Lung microvascular endothelial cell (primary cell): ENCODE results near the gene ZNF668. TPM values are rescaled to one million over a fixed set of nuclear protein-coding genes. Genes with fewer than 3 reads are reported as not detected.
"Not testable (repeated sequence)": the region's sequence is repeated elsewhere in the genome, so short reads cannot be mapped to it uniquely, and the experiment has no call there.

Experiments
- DNase-seq, 2 donors: peaks; one replicate each; pipeline versions ENCODE4 v3.0.0 to v3.0.0-alpha.2; 2010; ENCODE audit warnings: low read depth in 2 of 2
- total RNA-seq: library from RNA; depleted of rRNA; stranded (reverse); fragments of >200 nt; gene quantifications from 2 replicates; pipeline ENCODE4 v1.2.1, GENCODE V29; 2014

ZNF668 gene
- total RNA-seq, 1 donor from 2014 or later = 6.0 TPM

GRCh38 chr16:31013292-31013691, 60.7 kb downstream of the ZNF668 start:
- DNase-seq = not testable (repeated sequence)

DNA sequence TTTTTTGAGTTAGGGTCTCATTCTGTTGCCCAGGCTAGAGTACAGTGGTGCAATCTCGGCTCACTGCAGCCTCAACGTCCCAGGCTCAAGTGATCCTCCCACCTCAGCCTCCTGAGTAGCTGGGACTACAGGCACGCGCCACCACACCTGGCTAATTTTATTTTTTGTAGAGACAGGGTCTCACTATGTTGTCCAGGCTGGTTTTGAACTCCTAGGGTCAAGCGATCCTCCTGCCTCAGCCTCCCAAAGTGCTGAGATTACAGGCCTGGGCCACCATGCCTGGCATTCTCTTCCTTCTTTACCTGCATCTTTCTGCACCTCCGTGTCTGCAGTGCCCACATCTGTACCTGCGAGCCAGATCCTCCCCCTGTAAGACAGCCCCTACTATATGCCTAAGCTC, 62.2 kb downstream of the ZNF668 start:
- DNase-seq = not testable (repeated sequence)

Other genes starting within 250 kb of the ZNF668 start
- gene BCL7C, start 180.2 kb downstream of the ZNF668 start, total RNA-seq = 39.7 and 72.0 TPM in 2 replicates
- gene CTF1, start 177.6 kb downstream of the ZNF668 start, total RNA-seq = 0.22 and 0.40 TPM in 2 replicates
- gene FBXL19, start 150.7 kb downstream of the ZNF668 start, total RNA-seq = 14.3 and 15.7 TPM in 2 replicates
- gene ORAI3, start 125.2 kb downstream of the ZNF668 start, total RNA-seq = 22.9 and 24.8 TPM in 2 replicates
- 1.7 and 2.2 TPM in 2 replicates for gene SETD1A, start 116.5 kb downstream of the ZNF668 start, total RNA-seq
- 13.3 and 26.0 TPM in 2 replicates for gene HSD3B7, start 89.0 kb downstream of the ZNF668 start, total RNA-seq
- under 0.01 and 0.40 TPM in 2 replicates for gene STX1B, start 63.6 kb downstream of the ZNF668 start, total RNA-seq
- gene STX4, start 40.7 kb downstream of the ZNF668 start, total RNA-seq = 17.7 and 27.0 TPM in 2 replicates
- 7.0 and 12.7 TPM in 2 replicates for gene ZNF646, start 182 bp upstream of the ZNF668 start, total RNA-seq
- gene PRSS53, start 14.7 kb upstream of the ZNF668 start, total RNA-seq = 0.40 and 0.44 TPM in 2 replicates
- 54.7 and 71.8 TPM in 2 replicates for gene VKORC1, start 20.6 kb upstream of the ZNF668 start, total RNA-seq
- 10.0 and 12.3 TPM in 2 replicates for gene BCKDK, start 34.1 kb upstream of the ZNF668 start, total RNA-seq
- gene KAT8, start 43.4 kb upstream of the ZNF668 start, total RNA-seq = 24.2 and 35.3 TPM in 2 replicates
- gene PRSS8, start 61.5 kb upstream of the ZNF668 start, total RNA-seq = not detected in 2 replicates
- gene PRSS36, start 75.8 kb upstream of the ZNF668 start, total RNA-seq = 0.22 and 0.99 TPM in 2 replicates
- gene FUS, start 105.9 kb upstream of the ZNF668 start, total RNA-seq = 26.8 and 29.6 TPM in 2 replicates
- gene PYCARD, start 128.5 kb upstream of the ZNF668 start, total RNA-seq = 48.8 and 54.5 TPM in 2 replicates
- not detected in 2 replicates for gene TRIM72, start 139.9 kb upstream of the ZNF668 start, total RNA-seq
- not detected in 2 replicates for gene PYDC1, start 142.9 kb upstream of the ZNF668 start, total RNA-seq
- gene ITGAM, start 185.7 kb upstream of the ZNF668 start, total RNA-seq = under 0.01 TPM in 1 of 2 replicates, not detected in the other